ENCODE data around the gene CBX8.
A peak's percentile ranks its signal among the peaks of the same experiment; 100 is the strongest.

The CBX8 gene

GRCh38 chr17:79777894-79778503 lies 18.9 kb downstream of the CBX8 start, which contains the start of gene CBX2:
CBX2 (plus strand) TSS chr17:79778148; CDS start chr17:79778236, 88 bp downstream.
- Histone ChIP-seq H3K27ac (no peak within 1 kb of the TSS), H3K9me3 (ENCODE audit: control insufficient read depth, low read length) (no peaks in the 10 kb centered on the region), H3K4me1 (no peaks in the 10 kb centered on the region), H2AFZ (peak within 1 kb of the TSS; percentile 77), H3K4me2 (ENCODE audit: low read length) (peak within 1 kb of the TSS; percentile 92), H3K79me2 (no peaks in the 10 kb centered on the region), H3K27me3 (ENCODE audit: control insufficient read depth, insufficient read depth, low read length) (no peaks in the 10 kb centered on the region), H3K4me3 (ENCODE audit: low read depth, low read length) (peak within 1 kb of the TSS; percentile 61), H3K9ac (no peak within 1 kb of the TSS), H3K36me3 (ENCODE audit: control insufficient read depth, insufficient read depth, low read length) (no peaks in the 10 kb centered on the region)
- TF ChIP-seq CTCF (IDR thresholded peaks at IDR 0.05), result no peak

DNA sequence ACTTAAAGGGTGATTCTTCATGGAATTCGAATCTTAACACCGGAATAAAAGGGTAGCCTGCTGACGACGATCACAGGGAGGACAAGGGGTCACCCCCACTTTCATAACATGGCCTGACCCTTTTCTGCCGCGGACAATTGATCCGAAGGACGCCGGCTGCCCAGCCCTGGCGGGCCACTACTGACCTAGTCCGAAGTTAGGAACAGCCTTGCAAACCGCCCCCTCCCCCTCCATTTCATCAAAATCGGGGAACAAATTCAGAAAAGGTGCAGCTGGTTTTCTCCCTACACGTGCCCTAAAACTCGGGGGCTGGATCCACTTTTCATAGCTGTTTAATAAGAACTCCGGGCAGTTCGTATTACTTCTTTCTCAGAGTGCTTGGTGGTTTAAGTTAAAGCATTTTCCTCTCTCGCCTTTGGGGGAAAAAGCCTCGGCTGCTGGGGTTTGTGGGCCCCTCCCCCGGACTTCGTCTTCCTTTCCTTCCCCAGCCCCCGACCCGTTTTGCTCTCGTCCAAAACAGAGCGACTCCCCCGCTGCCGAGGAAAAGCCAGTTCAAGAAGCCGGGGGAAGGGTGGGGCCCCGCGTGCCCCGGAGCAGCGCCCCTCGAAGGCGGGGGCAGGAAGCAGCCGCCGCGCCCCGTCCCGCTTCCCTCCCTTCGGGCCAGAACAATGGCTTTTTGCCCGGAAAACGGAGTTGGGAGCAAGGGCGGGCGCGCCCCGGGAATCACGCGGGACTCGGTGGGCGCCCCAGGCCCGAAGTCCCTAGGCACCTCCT lies 19.6 kb downstream of the CBX8 start:
- Histone ChIP-seq H3K4me1 (no peaks in the 10 kb centered on the region), H3K9me3 (ENCODE audit: control insufficient read depth, low read length) (no peaks in the 10 kb centered on the region), H3K9ac (no peak overlapping the region), H2AFZ (peak overlapping the region; percentile 68), H3K79me2 (no peaks in the 10 kb centered on the region), H3K4me3 (ENCODE audit: low read depth, low read length) (peak overlapping the region; percentile 61), H3K4me2 (ENCODE audit: low read length) (peak overlapping the region; percentile 92), H3K27me3 (ENCODE audit: control insufficient read depth, insufficient read depth, low read length) (no peaks in the 10 kb centered on the region), H3K27ac (no peak overlapping the region), H3K36me3 (ENCODE audit: control insufficient read depth, insufficient read depth, low read length) (no peaks in the 10 kb centered on the region)
- TF ChIP-seq CTCF (IDR thresholded peaks at IDR 0.05), result peak; percentile 28

- H3K4me1 ChIP-seq, result no peaks in the 10 kb centered on the region
- H3K4me3 ChIP-seq (ENCODE audit: low read depth, low read length), result no peak overlapping the region
- H3K27ac ChIP-seq, result no peak overlapping the region
- no peaks in the 10 kb centered on the region for H3K79me2 ChIP-seq
- H3K9me3 ChIP-seq (ENCODE audit: control insufficient read depth, low read length), result no peaks in the 10 kb centered on the region
- no peaks in the 10 kb centered on the region for H3K27me3 ChIP-seq (ENCODE audit: control insufficient read depth, insufficient read depth, low read length)
- H3K36me3 ChIP-seq (ENCODE audit: control insufficient read depth, insufficient read depth, low read length), result no peaks in the 10 kb centered on the region
- H3K4me2 ChIP-seq (ENCODE audit: low read length), result peak overlapping the region; percentile 1
- no peak for TF ChIP-seq CTCF (IDR thresholded peaks at IDR 0.05)
- H2AFZ ChIP-seq, result no peak overlapping the region
- no peak overlapping the region for H3K9ac ChIP-seq
Observed at GRCh38 chr17:79776376-79777119, 20.3 kb downstream of the CBX8 start.

GRCh38 chr17:79775632-79776031 lies 21.2 kb downstream of the CBX8 start:
- H3K4me2 ChIP-seq (ENCODE audit: low read length), result no peak overlapping the region
- no peaks in the 10 kb centered on the region for H3K4me1 ChIP-seq
- no peak overlapping the region for H3K27ac ChIP-seq
- no peak overlapping the region for H2AFZ ChIP-seq
- H3K79me2 ChIP-seq, result no peaks in the 10 kb centered on the region
- no peak overlapping the region for H3K4me3 ChIP-seq (ENCODE audit: low read depth, low read length)
- TF ChIP-seq CTCF (IDR thresholded peaks at IDR 0.05), result no peak
- no peaks in the 10 kb centered on the region for H3K36me3 ChIP-seq (ENCODE audit: control insufficient read depth, insufficient read depth, low read length)
- no peaks in the 10 kb centered on the region for H3K9me3 ChIP-seq (ENCODE audit: control insufficient read depth, low read length)
- H3K27me3 ChIP-seq (ENCODE audit: control insufficient read depth, insufficient read depth, low read length), result no peaks in the 10 kb centered on the region
- no peak overlapping the region for H3K9ac ChIP-seq
